Endothelial cell of umbilical vein (primary cell): ENCODE measurements around the gene TSPAN9. TPM values are rescaled to one million over a fixed set of nuclear protein-coding genes. Genes with fewer than 3 reads are reported as not detected.

Experiments used
- BruUV-seq: library from RNA; stranded (reverse); fragments of 400-500 nt; replicated peaks from 2 replicates; lab custom pipeline; 2021; lab: Mats Ljungman, UMichigan
- CTCF ChIA-PET: fragments of 300-600, 350-600 bp; sonication (Branson Sonifier 250); formaldehyde crosslinking; loops from one replicate; lab custom pipeline; 2021; ENCODE audit warnings: antibody characterized with exemption, inconsistent platforms; lab: Charles Lee
- POLR2A ChIA-PET: fragments of 300-600, 350-600 bp; sonication (Branson Sonifier 250); formaldehyde crosslinking; loops from one replicate; lab custom pipeline; 2021; ENCODE audit warnings: antibody characterized with exemption, inconsistent platforms; lab: Charles Lee
- DNase-seq: peaks from one replicate; pipeline ENCODE4 v3.0.0-alpha.2; 2011; ENCODE audit warnings: low read depth, low spot score
- FAIRE-seq: peaks from 2 replicates; lab custom pipeline; 2011; peaks lifted over from hg19 to GRCh38; lab: Jason Lieb, UNC
- H2AFZ ChIP-seq: 2 replicates; pipeline ENCODE4 v1.6.0; 2012; ENCODE audit warnings: low read depth, low read length, control low read depth, inconsistent platforms
- H3K27ac ChIP-seq: 2 replicates; pipeline ENCODE4 v1.5.1; 2011; ENCODE audit warnings: low read depth, mild to moderate bottlenecking, control low read depth, low read length, moderate library complexity; ENCODE audit not compliant: insufficient read depth
- H3K27me3 ChIP-seq, 2 experiments: 2 replicates each; pipeline versions ENCODE4 v1.6.0 to v1.6.1; 2011; ENCODE audit warnings: low read length in 2 of 2, mixed read lengths in 1 of 2; ENCODE audit not compliant: control insufficient read depth in 2 of 2, insufficient read depth in 2 of 2
- H3K36me3 ChIP-seq, 2 experiments: 2 replicates in 1 of 2; 3 replicates in 1 of 2; pipeline ENCODE4 v1.5.1; 2011; ENCODE audit warnings: low read length in 2 of 2, mild to moderate bottlenecking in 1 of 2, moderate library complexity in 1 of 2; ENCODE audit not compliant: control insufficient read depth in 2 of 2, insufficient read depth in 2 of 2; ENCODE audit errors: extremely low read depth in 1 of 2
- H3K4me1 ChIP-seq: 3 replicates; pipeline ENCODE4 v1.5.1; 2011; ENCODE audit warnings: mild to moderate bottlenecking, low read length; ENCODE audit not compliant: control insufficient read depth, insufficient read depth; ENCODE audit errors: extremely low read depth
- H3K4me2 ChIP-seq: 2 replicates; pipeline ENCODE4 v1.6.1; 2011; ENCODE audit warnings: low read length, control low read depth, mixed read lengths; ENCODE audit not compliant: insufficient read depth
- H3K4me3 ChIP-seq, 3 experiments: fragments of 200-600 bp in 1 of 3; sonication (generic), shearing (Covaris generic) in 1 of 3; replicated peaks in 1 of 3; 2 replicates each; pipeline ENCODE4 v1.5.1; 2011 to 2016; ENCODE audit warnings: control low read depth in 3 of 3, low read length in 3 of 3, mild to moderate bottlenecking in 2 of 3, inconsistent platforms in 1 of 3, low read depth in 1 of 3, moderate library complexity in 1 of 3; ENCODE audit not compliant: insufficient read depth in 1 of 3
- H3K79me2 ChIP-seq: 2 replicates; pipeline ENCODE4 v1.6.0; 2012; ENCODE audit warnings: low read length, inconsistent platforms; ENCODE audit not compliant: control insufficient read depth, insufficient read depth
- H3K9ac ChIP-seq: replicated peaks from 2 replicates; pipeline ENCODE3; 2011; ENCODE audit warnings: low read length, control low read depth; ENCODE audit not compliant: insufficient read depth; ENCODE audit errors: extremely low read depth
- H3K9me1 ChIP-seq: replicated peaks from 3 replicates; pipeline ENCODE4 v1.6.0; 2011; ENCODE audit warnings: mild to moderate bottlenecking, low read length; ENCODE audit not compliant: control insufficient read depth, insufficient read depth; ENCODE audit errors: extremely low read depth
- H3K9me3 ChIP-seq: replicated peaks from 2 replicates; pipeline ENCODE4 v1.5.1; 2012; ENCODE audit warnings: low read length, inconsistent platforms; ENCODE audit not compliant: control insufficient read depth, insufficient read depth
- H4K20me1 ChIP-seq: replicated peaks from 2 replicates; pipeline ENCODE3; 2011; ENCODE audit warnings: mild to moderate bottlenecking, low read length; ENCODE audit not compliant: control insufficient read depth, insufficient read depth; ENCODE audit errors: extremely low read depth
- CTCF ChIP-seq, 2 donors: IDR thresholded peaks; 1 replicate in 1 of 2; 2 replicates in 1 of 2; pipeline ENCODE4 v1.5.1; 2011; ENCODE audit warnings: low read length in 2 of 2, mild to moderate bottlenecking in 2 of 2, moderate library complexity in 2 of 2, control low read depth in 1 of 2, inconsistent platforms in 1 of 2, low read depth in 1 of 2; ENCODE audit not compliant: insufficient read depth in 1 of 2; ENCODE audit errors: extremely low read depth in 1 of 2
- EZH2 ChIP-seq: IDR thresholded peaks from 2 replicates; pipeline ENCODE4 v1.6.1; 2012; ENCODE audit warnings: borderline replicate concordance, low read depth, mild to moderate bottlenecking, moderate library complexity, low read length, inconsistent platforms; ENCODE audit not compliant: severe bottlenecking
- FOS ChIP-seq: IDR thresholded peaks from 2 replicates; pipeline ENCODE4 v1.6.1; 2011; ENCODE audit warnings: mild to moderate bottlenecking, low read length, moderate library complexity, borderline replicate concordance; ENCODE audit not compliant: insufficient read depth
- GATA2 ChIP-seq: IDR thresholded peaks from 2 replicates; pipeline ENCODE4 v1.7.0; 2011; ENCODE audit warnings: low read depth, mild to moderate bottlenecking, moderate library complexity, mixed read lengths, low read length; ENCODE audit not compliant: insufficient read length, insufficient read depth
- JUN ChIP-seq: IDR thresholded peaks from 2 replicates; pipeline ENCODE4 v1.6.1; 2011; ENCODE audit warnings: borderline replicate concordance, low read depth; ENCODE audit not compliant: insufficient read length, insufficient read depth
- MAX ChIP-seq: IDR thresholded peaks from 2 replicates; pipeline ENCODE4 v1.6.1; 2011; ENCODE audit not compliant: insufficient read depth, insufficient read length
- MYC ChIP-seq: IDR thresholded peaks from one replicate; pipeline ENCODE4 v1.6.1; 2011; ENCODE audit warnings: mild to moderate bottlenecking, low read depth, low read length
- POLR2A ChIP-seq: IDR thresholded peaks from 2 replicates; pipeline ENCODE4 v1.6.1; 2012; ENCODE audit warnings: low read depth, mild to moderate bottlenecking, control low read depth, low read length
- POLR2AphosphoS5 ChIP-seq: IDR thresholded peaks from 2 replicates; pipeline ENCODE4 v1.6.1; 2012; ENCODE audit warnings: low read depth, mild to moderate bottlenecking, control low read depth, low read length, moderate library complexity; ENCODE audit not compliant: insufficient read depth
- dilution Hi-C: fragments of 300-500 bp; cut with MboI; formaldehyde crosslinking; loops from one replicate; pipeline ENCODE4 v1.15.0; 2019; ENCODE audit warnings: low sequenced_read_pairs; ENCODE audit not compliant: extremely low pct_ligation_motif_present
- intact Hi-C: fragments of 100-400 bp; cut with micrococcal nuclease; formaldehyde crosslinking; loops from one replicate; pipeline ENCODE4 v1.10.0; 2022
- polyA plus RNA-seq, 4 experiments: library from polyadenylated mRNA; depleted of rRNA in 3 of 4; stranded (reverse) in 3 of 4; unstranded in 1 of 4; fragments of >200 nt; gene quantifications; 2 replicates each; pipeline versions ENCODE4 v1.2.1 to v1.2.3, GENCODE V29; 2011 to 2012; ENCODE audit warnings: missing spikeins in 1 of 4
- total RNA-seq: library from RNA; stranded (reverse); gene quantifications from 2 replicates; pipeline ENCODE4 v1.2.3, GENCODE V29; 2021

Gene TSPAN9
- total and polyA plus RNA-seq, 2 donors (not counting 3 experiments of a cell fraction or from before 2014, with no cell fraction given), result 43.3 to 66.8 TPM

GRCh38 chr12:3215410-3215975 is 138.3 kb downstream of the TSPAN9 start:
- H3K36me3 ChIP-seq, result no peaks in the 10 kb centered on the region
- no peak overlapping the region for H3K4me3 ChIP-seq
- H3K4me1 ChIP-seq, result peaks cover 29% of the 10 kb centered on the region
- DNase-seq (no peak), FAIRE-seq (no peak)
- no peaks in the 10 kb centered on the region for H3K9me1 ChIP-seq
- intact Hi-C loops, result loop anchor here (5.0 kb wide), 4 partner anchors 62 to 143 kb away; no protein-coding TSS in a partner anchor
- H3K9ac ChIP-seq, result no peak overlapping the region
- no peaks in the 10 kb centered on the region for H3K9me3 ChIP-seq
- no TSS peak for BruUV-seq
- no peak overlapping the region for H2AFZ ChIP-seq
- POLR2A ChIA-PET, result no interaction called here
- H4K20me1 ChIP-seq, result no peaks in the 10 kb centered on the region
- no peaks in the 10 kb centered on the region for H3K27me3 ChIP-seq
- H3K4me2 ChIP-seq, result no peak overlapping the region
- H3K27ac ChIP-seq, result no peak overlapping the region
- CTCF ChIA-PET, result interaction anchor here (0.9 to 3.7 kb wide), 3 partner anchors 8 to 142 kb away, joined by 3 to 18 read pairs (median 3); no protein-coding TSS in a partner anchor
- dilution Hi-C loops, result no loop called here
- TF ChIP-seq GATA2 (no peak), FOS (no peak)
- no peaks in the 10 kb centered on the region for H3K79me2 ChIP-seq

GRCh38 chr12:3216097-3216496 is 138.9 kb downstream of the TSPAN9 start:
- H3K9me3 ChIP-seq, result no peaks in the 10 kb centered on the region
- CTCF ChIA-PET, result interaction anchor here (1.2 to 3.0 kb wide), 4 partner anchors 9 to 60 kb away, joined by 3 to 28 read pairs (median 4); no protein-coding TSS in a partner anchor
- no peaks in the 10 kb centered on the region for H3K9me1 ChIP-seq
- H3K27me3 ChIP-seq, result no peaks in the 10 kb centered on the region
- intact Hi-C loops, result loop anchor here (5.0 kb wide), 4 partner anchors 61 to 144 kb away; no protein-coding TSS in a partner anchor
- BruUV-seq, result no TSS peak
- H3K4me3 ChIP-seq, result no peak overlapping the region
- TF ChIP-seq GATA2 (no peak), POLR2A (no peak), EZH2 (no peak), MAX (no peak), CTCF (IDR thresholded peaks at IDR 0.05; ENCODE audit: extremely low read depth in 1 of 2, insufficient read depth in 1 of 2, low read depth in 1 of 2, low read length in 2 of 2) (no peak), MYC (no peak), POLR2AphosphoS5 (no peak), FOS (no peak), JUN (no peak)
- no peak overlapping the region for H2AFZ ChIP-seq
- no peak overlapping the region for H3K4me2 ChIP-seq
- dilution Hi-C loops, result no loop called here
- no peaks in the 10 kb centered on the region for H4K20me1 ChIP-seq
- DNase-seq (no peak), FAIRE-seq (no peak)
- POLR2A ChIA-PET, result no interaction called here
- H3K4me1 ChIP-seq, result peaks cover 29% of the 10 kb centered on the region
- H3K27ac ChIP-seq, result no peak overlapping the region
- H3K79me2 ChIP-seq, result no peaks in the 10 kb centered on the region
- no peak overlapping the region for H3K9ac ChIP-seq
- no peaks in the 10 kb centered on the region for H3K36me3 ChIP-seq
